HCT116 (cell line): ENCODE measurements around the gene KRTAP5-2.

Experiments
- CTCF ChIP-seq, 3 experiments: fragments of 200-600 bp in 1 of 3; sonication (generic) in 1 of 3; IDR thresholded peaks in 2 of 3; conservative IDR thresholded peaks in 1 of 3; 2 replicates each; pipeline ENCODE4 v1.5.1; 2012 to 2017; ENCODE audit warnings: low read depth in 2 of 3, low read length in 2 of 3, antibody characterized with exemption in 1 of 3, borderline replicate concordance in 1 of 3, control low read depth in 1 of 3, mild to moderate bottlenecking in 1 of 3, mixed read lengths in 1 of 3, mixed run types in 1 of 3, moderate library complexity in 1 of 3; ENCODE audit not compliant: insufficient read depth in 1 of 3
- ELF1 ChIP-seq: IDR thresholded peaks from 2 replicates; pipeline ENCODE4 v1.6.1; 2012; ENCODE audit warnings: low read depth, borderline replicate concordance
- FOSL1 ChIP-seq: IDR thresholded peaks from 2 replicates; pipeline ENCODE4 v1.6.1; 2012; ENCODE audit warnings: low read depth
- POLR2A ChIP-seq: IDR thresholded peaks from 2 replicates; pipeline ENCODE4 v1.7.0; 2011; ENCODE audit warnings: borderline replicate concordance; ENCODE audit not compliant: insufficient read depth, insufficient read length; ENCODE audit errors: extremely low read depth
- REST ChIP-seq: IDR thresholded peaks from 2 replicates; pipeline ENCODE4 v1.6.1; 2012; ENCODE audit warnings: low read depth
- TCF7L2 ChIP-seq: IDR thresholded peaks from 2 replicates; pipeline ENCODE4 v1.7.0; 2011; ENCODE audit warnings: borderline replicate concordance, inconsistent platforms; ENCODE audit not compliant: insufficient read depth, insufficient read length; ENCODE audit errors: extremely low read depth
- ZBTB33 ChIP-seq: IDR thresholded peaks from 2 replicates; pipeline ENCODE4 v1.6.1; 2011; ENCODE audit warnings: mild to moderate bottlenecking, low read length, moderate library complexity; ENCODE audit not compliant: insufficient replicate concordance; ENCODE audit errors: extremely low read depth

GRCh38 chr11:1561266-1561665 lies 36.8 kb downstream of the KRTAP5-2 start:
- TF ChIP-seq CTCF (IDR thresholded peaks at IDR 0.05 in 2 of 3, conservative IDR thresholded peaks at IDR 0.05 in 1 of 3; ENCODE audit: borderline replicate concordance in 1 of 3, insufficient read depth in 1 of 3, low read depth in 2 of 3, low read length in 2 of 3) (no peak), ZBTB33 (no peak), FOSL1 (no peak), ELF1 (no peak), REST (no peak), TCF7L2 (no peak), POLR2A (no peak)
